PC-9 (cell line): ENCODE data around the gene COL4A1.

Source experiments
- CTCF ChIP-seq: fragments of 200-600 bp; sonication (generic); conservative IDR thresholded peaks from 2 replicates; pipeline ENCODE4 v1.6.1; 2017; ENCODE audit warnings: mixed run types, antibody characterized with exemption, mild to moderate bottlenecking, moderate library complexity
- EZH2 ChIP-seq: fragments of 200-600 bp; sonication (generic); IDR thresholded peaks from 2 replicates; pipeline ENCODE4 v1.8.0; 2017; ENCODE audit warnings: antibody characterized with exemption, low read depth

- TF ChIP-seq CTCF (no peak), EZH2 (no peak)
Measured at GRCh38 chr13:110305544-110305943, 1.4 kb downstream of the COL4A1 start.
